ENCODE measurements around the gene HPGD.
A peak's percentile ranks its signal among the peaks of the same experiment; 100 is the strongest.

The HPGD gene

DNA sequence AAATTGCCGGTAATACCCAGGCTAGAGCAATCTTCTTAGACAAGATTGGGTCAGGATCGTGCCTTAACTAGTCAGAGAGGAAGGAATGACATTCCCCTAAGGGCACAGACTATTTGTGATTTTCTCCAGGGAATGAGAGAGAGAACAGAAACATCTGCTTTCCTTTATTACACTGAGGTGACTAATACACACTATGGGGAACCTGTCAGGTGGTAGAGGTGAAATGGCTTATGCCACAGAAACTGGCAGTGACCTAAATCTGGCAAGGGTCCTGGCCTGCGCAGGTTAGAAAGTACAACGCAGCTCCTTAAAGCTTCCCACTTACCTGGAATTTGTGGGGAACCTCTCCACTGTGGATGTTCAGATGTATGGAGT, 16.6 kb upstream of the HPGD start:
- DNase-seq = no peak
- Mint-ChIP-seq H3K4me1 (ENCODE audit: low read depth) (peaks cover 6% of the 10 kb centered on the region), H3K27me3 (no peaks in the 10 kb centered on the region), H3K4me3 (no peak overlapping the region), H3K36me3 (ENCODE audit: low read depth) (no peaks in the 10 kb centered on the region), H3K9me3 (no peaks in the 10 kb centered on the region), H3K27ac (no peak overlapping the region)

DNA sequence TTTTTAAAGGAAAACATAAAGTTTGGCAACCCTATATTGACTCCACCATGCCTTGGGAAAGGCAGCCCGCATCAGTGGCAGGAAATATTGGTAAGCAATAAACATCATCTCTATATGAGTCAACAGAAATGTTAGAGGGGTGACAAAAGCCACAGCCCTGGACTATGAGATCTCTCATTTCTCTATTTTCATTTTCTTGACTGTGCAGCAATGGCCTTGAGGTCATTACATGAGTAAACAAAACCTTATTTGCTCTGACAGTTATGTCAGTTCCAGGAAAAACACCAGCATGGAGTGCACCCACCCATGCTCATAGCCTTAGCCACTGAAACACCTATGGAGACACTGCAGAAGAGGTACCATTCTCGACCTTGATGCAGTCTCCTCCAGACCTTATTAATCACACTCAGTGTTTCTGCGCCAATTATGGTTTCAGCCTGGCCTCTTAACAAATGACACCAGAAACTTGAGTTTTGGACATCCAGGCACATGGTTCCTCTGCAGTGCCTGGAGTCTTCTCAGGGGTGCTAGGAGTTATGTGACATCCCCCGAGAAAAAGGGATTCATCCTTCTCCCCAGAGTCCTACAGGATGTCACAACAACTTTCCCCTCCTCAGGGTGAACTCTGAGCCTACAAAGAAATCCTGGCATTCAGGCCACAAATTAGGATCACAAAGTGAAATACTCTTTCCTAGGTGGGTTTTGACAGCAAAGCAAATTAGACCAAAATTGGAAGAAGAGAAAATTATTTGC, 16.0 kb upstream of the HPGD start:
- peak overlapping the region; percentile 31 for H3K27ac Mint-ChIP-seq
- no peaks in the 10 kb centered on the region for H3K9me3 Mint-ChIP-seq
- no peaks in the 10 kb centered on the region for H3K36me3 Mint-ChIP-seq (ENCODE audit: low read depth)
- no peak overlapping the region for H3K4me3 Mint-ChIP-seq
- no peak for DNase-seq
- H3K27me3 Mint-ChIP-seq = no peaks in the 10 kb centered on the region
- peaks cover 6% of the 10 kb centered on the region for H3K4me1 Mint-ChIP-seq (ENCODE audit: low read depth)

DNA sequence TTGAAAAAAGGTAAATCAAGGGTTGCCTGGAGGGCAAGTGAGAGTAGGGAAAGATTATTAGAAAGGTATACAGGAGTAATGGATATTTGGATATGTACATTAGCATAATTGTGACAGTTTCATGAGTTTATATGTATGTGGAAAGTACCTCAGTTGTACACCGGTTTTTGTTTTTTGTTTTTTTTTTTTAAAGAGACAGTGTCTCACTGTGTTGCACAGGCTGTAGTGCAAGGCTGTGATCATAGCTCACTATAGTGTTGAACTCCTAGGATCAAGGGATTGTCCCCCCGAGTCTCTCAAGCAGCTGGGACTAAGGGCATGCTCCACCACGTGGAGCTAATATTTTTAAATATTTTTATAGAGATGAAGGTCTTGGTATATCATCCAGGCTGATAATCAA, 15.3 kb upstream of the HPGD start:
- peaks cover 6% of the 10 kb centered on the region for H3K4me1 Mint-ChIP-seq (ENCODE audit: low read depth)
- no peak for DNase-seq
- no peak overlapping the region for H3K4me3 Mint-ChIP-seq
- H3K27me3 Mint-ChIP-seq = no peaks in the 10 kb centered on the region
- H3K27ac Mint-ChIP-seq = no peak overlapping the region
- no peaks in the 10 kb centered on the region for H3K9me3 Mint-ChIP-seq
- no peaks in the 10 kb centered on the region for H3K36me3 Mint-ChIP-seq (ENCODE audit: low read depth)

DNA sequence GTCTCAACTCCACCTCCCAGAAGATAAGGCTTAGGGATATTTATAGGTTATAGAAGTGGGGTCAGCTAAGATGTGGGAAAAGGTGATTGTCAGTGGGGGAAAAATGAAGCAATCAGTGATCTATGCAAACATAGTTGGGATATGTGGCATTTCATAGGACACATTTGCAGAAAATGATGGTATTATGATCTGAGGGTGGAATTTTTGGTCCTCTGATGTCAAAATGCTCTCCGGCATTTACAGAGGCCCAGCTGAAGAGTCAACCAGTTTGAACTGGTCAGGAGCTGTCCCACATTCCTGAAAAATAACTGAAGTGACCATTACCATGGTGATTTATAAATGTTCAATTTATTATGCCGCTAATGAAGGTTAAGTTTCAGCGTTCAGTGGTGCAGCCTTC, 12.2 kb upstream of the HPGD start:
- Mint-ChIP-seq H3K27me3 (no peaks in the 10 kb centered on the region), H3K4me3 (no peak overlapping the region), H3K4me1 (ENCODE audit: low read depth) (peaks cover 6% of the 10 kb centered on the region), H3K27ac (no peak overlapping the region), H3K36me3 (ENCODE audit: low read depth) (no peaks in the 10 kb centered on the region), H3K9me3 (no peaks in the 10 kb centered on the region)
- DNase-seq = no peak

DNA sequence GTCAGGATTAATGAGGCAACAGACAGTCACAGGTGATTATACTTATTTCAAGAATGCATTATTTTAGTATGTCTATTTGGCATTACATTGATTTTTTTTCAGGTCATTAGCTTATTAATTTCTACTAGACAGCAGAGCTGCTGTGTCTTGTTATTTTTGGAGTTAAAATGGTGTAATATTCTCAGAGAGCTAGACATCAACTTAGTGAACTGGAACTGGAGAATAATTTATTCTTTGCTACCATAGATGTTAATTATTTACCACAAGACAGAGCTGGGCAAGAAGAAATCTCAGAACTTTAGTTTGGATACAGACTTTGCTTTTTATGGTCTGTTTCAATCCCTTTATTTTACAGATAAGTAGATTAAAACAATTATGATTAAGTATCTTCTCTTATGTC, 10.2 kb upstream of the HPGD start:
- Mint-ChIP-seq H3K9me3 (no peaks in the 10 kb centered on the region), H3K4me1 (ENCODE audit: low read depth) (no peaks in the 10 kb centered on the region), H3K27me3 (no peaks in the 10 kb centered on the region), H3K36me3 (ENCODE audit: low read depth) (no peaks in the 10 kb centered on the region), H3K27ac (no peak overlapping the region), H3K4me3 (no peak overlapping the region)
- DNase-seq = no peak

DNA sequence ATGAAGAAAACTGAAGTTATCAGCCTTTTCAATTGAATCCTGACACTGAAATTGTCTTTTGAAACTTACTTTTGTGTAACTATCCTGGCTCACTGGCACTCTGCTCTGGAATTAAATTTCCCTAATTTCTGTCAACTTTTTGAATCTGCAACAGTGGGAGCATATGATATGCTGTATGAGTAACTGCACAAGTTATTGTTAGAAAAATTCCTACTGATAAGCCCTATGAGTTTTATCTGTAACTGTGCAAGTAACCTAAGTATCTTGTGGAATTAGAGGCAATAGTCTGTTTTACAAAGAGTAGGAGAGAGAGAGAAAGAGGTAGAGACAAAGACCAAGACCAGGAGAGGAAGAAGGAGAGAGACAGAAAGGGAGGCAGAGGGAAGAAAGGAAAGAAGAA, 9.2 kb upstream of the HPGD start:
- Mint-ChIP-seq H3K4me1 (ENCODE audit: low read depth) (no peaks in the 10 kb centered on the region), H3K9me3 (no peaks in the 10 kb centered on the region), H3K36me3 (ENCODE audit: low read depth) (no peaks in the 10 kb centered on the region), H3K4me3 (no peak overlapping the region), H3K27ac (no peak overlapping the region), H3K27me3 (no peaks in the 10 kb centered on the region)
- no peak for DNase-seq

DNA sequence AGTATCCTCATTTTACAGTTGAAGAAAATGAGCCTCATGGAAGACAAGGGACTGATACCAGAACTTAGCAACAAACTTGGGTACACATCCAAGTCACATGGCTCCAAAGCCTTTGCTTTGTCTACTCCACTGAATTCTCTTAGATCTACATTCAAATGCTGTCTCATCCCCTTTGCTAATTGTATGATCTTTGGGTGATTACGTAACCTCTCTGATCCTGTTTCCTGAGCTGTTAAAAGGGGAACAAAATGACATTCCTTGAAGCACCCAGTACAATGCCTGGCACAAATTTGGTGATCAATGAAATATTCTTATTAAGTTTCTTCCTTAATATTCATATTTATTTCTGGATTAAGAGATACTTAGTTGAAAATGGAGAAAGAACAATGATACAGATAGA, 5.9 kb upstream of the HPGD start:
- Mint-ChIP-seq H3K4me1 (ENCODE audit: low read depth) (peaks cover 10% of the 10 kb centered on the region), H3K9me3 (no peaks in the 10 kb centered on the region), H3K27me3 (peaks cover 22% of the 10 kb centered on the region), H3K27ac (no peak overlapping the region), H3K36me3 (ENCODE audit: low read depth) (no peaks in the 10 kb centered on the region), H3K4me3 (no peak overlapping the region)
- no peak for DNase-seq

DNA sequence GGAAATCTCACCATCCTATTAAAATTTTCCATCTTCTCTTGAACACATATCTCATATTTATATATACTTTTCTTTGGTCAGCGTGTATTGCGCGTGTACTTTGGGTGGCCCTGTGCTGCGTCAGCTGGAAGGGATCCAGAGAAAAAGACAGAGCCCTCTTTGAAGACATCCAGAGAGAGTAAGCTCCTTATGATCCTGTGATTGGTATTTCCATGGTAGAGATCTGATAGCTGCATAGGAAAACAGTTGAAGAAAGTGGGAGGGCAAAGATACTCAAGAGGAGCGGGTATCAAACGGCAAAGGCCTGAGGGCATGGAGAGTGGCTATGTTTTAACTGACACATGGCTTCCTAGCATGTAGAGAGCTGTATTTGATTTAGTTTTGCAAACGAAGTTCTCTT, 4.4 kb upstream of the HPGD start:
- peaks cover 35% of the 10 kb centered on the region for H3K27me3 Mint-ChIP-seq
- no peak for DNase-seq
- no peaks in the 10 kb centered on the region for H3K9me3 Mint-ChIP-seq
- peaks cover 18% of the 10 kb centered on the region for H3K4me1 Mint-ChIP-seq (ENCODE audit: low read depth)
- no peak overlapping the region for H3K27ac Mint-ChIP-seq
- H3K4me3 Mint-ChIP-seq = no peak overlapping the region
- H3K36me3 Mint-ChIP-seq (ENCODE audit: low read depth) = no peaks in the 10 kb centered on the region

DNA sequence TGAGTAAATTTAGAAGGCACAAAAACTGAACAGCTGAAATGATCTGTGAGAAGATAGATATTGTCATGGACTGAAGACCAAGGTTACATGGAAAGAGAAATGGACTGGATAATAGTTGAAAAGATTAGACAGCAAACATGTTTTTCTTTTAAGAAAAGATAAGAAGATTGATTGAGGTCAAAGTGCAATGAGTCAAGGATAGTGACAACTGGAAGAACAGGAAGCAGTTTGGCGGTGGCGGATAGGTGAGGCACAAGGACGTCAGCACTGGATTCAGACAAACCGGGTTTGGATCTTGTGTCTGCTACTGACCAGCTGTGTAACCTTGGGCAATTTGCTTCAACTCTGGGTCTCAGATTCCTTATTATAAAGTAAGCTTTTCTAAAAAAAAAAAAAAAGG, 2.0 kb upstream of the HPGD start:
- H3K36me3 Mint-ChIP-seq (ENCODE audit: low read depth) = no peaks in the 10 kb centered on the region
- H3K9me3 Mint-ChIP-seq = no peaks in the 10 kb centered on the region
- no peak overlapping the region for H3K27ac Mint-ChIP-seq
- H3K4me1 Mint-ChIP-seq (ENCODE audit: low read depth) = peaks cover 25% of the 10 kb centered on the region
- no peak overlapping the region for H3K4me3 Mint-ChIP-seq
- no peak for DNase-seq
- H3K27me3 Mint-ChIP-seq = peaks cover 40% of the 10 kb centered on the region

DNA sequence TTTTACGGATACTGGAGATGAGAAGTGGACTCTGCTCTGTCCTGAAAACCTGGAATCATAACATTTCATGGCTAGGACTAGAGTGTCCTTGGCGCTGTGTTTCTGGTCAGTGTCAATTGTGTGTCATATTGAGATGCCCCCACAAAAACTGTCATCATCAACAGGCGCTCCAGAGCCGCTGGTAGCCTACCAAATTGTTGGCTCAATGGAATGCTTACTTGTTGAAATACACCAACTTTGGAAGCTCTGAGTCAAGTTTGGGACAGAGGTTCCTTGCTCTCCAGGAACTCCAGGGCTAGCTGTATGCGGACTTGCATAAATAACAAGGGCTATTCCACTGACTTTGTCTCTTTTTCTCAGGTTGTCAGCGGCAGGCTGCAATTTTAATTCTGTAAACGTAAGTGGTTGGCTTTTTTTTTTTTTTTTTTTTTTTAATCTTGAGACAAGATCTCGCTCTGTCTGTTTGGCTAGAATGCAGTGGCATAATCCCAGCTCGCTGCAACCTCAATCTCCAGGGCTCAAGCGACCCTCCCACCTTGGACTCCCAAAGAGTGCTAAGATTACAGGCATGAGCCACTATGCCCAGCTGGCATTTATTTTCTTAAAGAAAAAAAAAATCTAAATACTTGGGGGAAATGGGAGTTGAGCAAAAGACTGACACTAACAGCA, 871 bp upstream of the HPGD start:
- DNase-seq = no peak

DNA sequence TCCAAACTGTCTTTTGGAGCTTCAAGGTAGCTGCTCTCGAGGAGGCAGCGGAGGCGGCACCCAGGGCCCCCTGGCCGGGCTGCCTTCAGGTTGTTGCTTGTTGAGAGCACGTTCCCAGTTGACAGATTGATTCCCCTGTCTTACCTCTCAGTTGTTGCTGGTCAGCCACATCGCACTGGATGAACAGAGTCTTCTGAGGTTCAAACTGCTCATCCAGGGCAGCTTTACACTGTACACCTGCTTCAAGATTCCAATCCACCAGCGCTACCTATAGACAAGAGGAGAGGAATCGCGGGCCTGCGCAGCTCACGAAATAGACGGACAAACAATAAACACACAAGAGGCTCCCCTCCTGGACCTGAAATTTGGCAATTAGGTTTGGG, 497 bp downstream of the HPGD start:
- Mint-ChIP-seq H3K4me3 (peak overlapping the region; percentile 80), H3K4me1 (ENCODE audit: low read depth) (peaks cover 30% of the 10 kb centered on the region), H3K27ac (peak overlapping the region; percentile 44), H3K36me3 (ENCODE audit: low read depth) (no peaks in the 10 kb centered on the region), H3K9me3 (no peaks in the 10 kb centered on the region), H3K27me3 (peaks cover 40% of the 10 kb centered on the region)
- DNase-seq = no peak

More for the DNA sequence above, 871 bp upstream of the HPGD start:
- Mint-ChIP-seq H3K4me1 (ENCODE audit: low read depth) (peaks cover 29% of the 10 kb centered on the region), H3K27ac (peak overlapping the region; percentile 84), H3K4me3 (peak overlapping the region; percentile 80), H3K9me3 (no peaks in the 10 kb centered on the region), H3K27me3 (peaks cover 40% of the 10 kb centered on the region), H3K36me3 (ENCODE audit: low read depth) (no peaks in the 10 kb centered on the region)

DNA sequence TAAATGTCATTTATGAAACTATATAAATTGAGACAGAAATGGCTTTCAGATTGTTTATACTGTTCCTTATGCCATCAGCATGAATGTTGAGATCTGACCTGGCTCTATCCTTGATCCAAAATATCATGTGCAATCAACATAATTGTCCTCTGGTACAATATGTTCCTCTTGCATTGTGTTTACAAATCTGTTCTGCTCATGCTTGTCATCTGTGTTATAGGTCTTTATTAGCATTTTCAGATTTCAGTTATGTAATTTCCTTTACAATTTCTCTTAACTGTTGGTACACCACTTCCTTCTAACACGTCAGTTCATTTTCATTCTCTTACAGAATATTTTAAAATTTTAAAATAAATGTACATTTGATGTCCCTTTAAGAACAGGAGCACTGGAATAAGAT, 1.6 kb downstream of the HPGD start:
- Mint-ChIP-seq H3K27me3 (peaks cover 38% of the 10 kb centered on the region), H3K4me3 (no peak overlapping the region), H3K9me3 (no peaks in the 10 kb centered on the region), H3K27ac (no peak overlapping the region), H3K4me1 (ENCODE audit: low read depth) (peaks cover 34% of the 10 kb centered on the region), H3K36me3 (ENCODE audit: low read depth) (no peaks in the 10 kb centered on the region)
- DNase-seq = no peak

DNA sequence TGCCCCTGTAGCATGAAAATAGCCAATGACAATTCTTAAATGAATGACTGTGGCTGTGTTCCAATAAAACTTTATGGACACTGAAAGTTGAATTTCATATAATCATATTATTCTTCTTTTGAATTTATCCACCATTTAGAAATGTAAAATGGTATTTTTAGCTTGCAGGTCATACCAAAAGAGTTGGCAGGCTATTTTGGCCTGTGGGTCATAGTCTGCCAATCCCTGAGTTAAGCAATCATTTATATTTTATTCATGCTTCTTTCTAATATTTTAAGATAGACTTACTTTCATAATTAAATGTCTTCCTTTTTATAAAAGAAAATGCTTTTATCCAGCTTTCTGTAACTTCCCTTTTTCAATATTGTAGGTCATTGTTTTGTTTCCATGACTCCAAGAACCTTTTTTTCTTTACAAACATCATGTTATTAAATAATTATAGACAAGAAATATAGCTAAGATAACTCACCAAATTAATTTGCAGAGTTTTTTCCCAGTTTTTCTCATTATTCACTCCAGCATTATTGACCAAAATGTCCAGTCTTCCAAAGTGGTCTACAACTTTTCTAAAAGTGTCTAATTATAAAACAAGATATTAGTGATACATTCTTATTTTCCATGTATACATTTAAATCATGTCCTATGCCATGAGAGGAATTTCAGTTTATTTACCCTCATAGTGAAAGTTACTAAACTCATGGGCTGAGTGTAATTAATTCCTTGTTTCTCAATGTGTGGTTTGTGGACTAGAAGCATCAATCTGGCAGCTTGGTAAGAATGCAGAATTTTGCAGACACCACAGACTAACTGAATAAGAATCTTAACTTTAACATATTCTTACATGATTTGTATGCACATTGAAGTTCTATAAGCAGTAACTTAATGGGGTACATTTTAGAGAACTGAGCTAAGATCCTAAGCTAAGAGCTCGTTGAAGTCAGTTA, 4.5 kb downstream of the HPGD start:
- H3K27me3 Mint-ChIP-seq = peaks cover 13% of the 10 kb centered on the region
- no peak overlapping the region for H3K4me3 Mint-ChIP-seq
- H3K27ac Mint-ChIP-seq = no peak overlapping the region

DNA sequence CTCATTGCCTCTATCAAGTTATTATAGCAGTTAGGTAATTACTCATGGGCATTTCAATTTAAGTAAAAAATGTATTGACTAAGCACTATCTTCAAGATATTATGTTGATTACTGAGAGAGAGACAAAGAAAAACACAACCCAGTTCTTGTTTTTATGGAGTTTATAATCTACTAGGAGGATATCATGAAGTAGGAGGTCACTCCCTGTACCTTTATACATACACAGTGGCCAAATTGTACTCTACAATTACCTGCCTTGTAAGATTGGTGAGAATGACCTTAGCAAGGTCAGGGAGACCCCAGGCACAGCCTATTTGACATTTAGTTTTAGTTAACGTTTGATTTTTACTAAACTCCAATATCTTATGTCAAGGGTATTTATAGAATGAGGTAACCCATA, 5.5 kb downstream of the HPGD start:
- no peaks in the 10 kb centered on the region for H3K9me3 Mint-ChIP-seq
- H3K4me1 Mint-ChIP-seq (ENCODE audit: low read depth) = peaks cover 22% of the 10 kb centered on the region
- H3K27me3 Mint-ChIP-seq = peaks cover 6% of the 10 kb centered on the region
- no peak overlapping the region for H3K4me3 Mint-ChIP-seq
- H3K27ac Mint-ChIP-seq = no peak overlapping the region
- no peak for DNase-seq
- no peaks in the 10 kb centered on the region for H3K36me3 Mint-ChIP-seq (ENCODE audit: low read depth)

More for the DNA sequence above, 4.5 kb downstream of the HPGD start:
- no peak for DNase-seq
- peaks cover 27% of the 10 kb centered on the region for H3K4me1 Mint-ChIP-seq (ENCODE audit: low read depth)
- H3K36me3 Mint-ChIP-seq (ENCODE audit: low read depth) = no peaks in the 10 kb centered on the region
- no peaks in the 10 kb centered on the region for H3K9me3 Mint-ChIP-seq

DNA sequence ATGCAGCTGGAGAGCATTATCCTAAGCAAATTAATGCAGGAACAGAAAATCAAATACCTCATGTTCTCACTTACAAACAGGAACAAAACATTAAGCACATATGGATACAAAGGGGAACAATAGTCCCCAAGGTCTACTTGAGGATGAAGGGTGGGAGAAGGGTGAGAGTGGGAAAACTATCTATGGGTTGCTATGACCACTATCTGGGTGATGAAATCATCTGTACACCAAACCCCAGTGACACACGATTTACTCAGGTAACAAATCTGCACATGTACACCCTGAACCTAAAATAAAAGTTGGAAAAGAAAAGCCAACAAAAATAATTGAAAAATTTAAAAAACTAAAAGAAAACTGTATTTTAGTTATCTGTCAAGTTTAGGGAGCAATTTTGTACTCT, 5.9 kb downstream of the HPGD start:
- Mint-ChIP-seq H3K27me3 (peaks cover 1% of the 10 kb centered on the region), H3K27ac (no peak overlapping the region), H3K9me3 (no peaks in the 10 kb centered on the region), H3K36me3 (ENCODE audit: low read depth) (no peaks in the 10 kb centered on the region), H3K4me1 (ENCODE audit: low read depth) (peaks cover 18% of the 10 kb centered on the region), H3K4me3 (no peak overlapping the region)
- no peak for DNase-seq

Data from activated T-cell treated with anti-CD3 and anti-CD28 coated beads, Interleukin-2, amount 50 U/mL, for 24 hours (primary cell).